ENCODE measurements around the gene PPP2R5D. TPM values are rescaled to one million over a fixed set of nuclear protein-coding genes. Genes with fewer than 3 reads are reported as not detected.

The PPP2R5D gene
- total and polyA plus RNA-seq, 12 donors = 23.9 to 47.1 (median 31.8) TPM

GRCh38 chr6:42973926-42974325 lies 10.4 kb upstream of the PPP2R5D start:
- ATAC-seq = no peak
- Histone ChIP-seq H3K4me3 (no peak overlapping the region), H3K36me3 (peaks cover 0 to 41% (median 8%) of the 10 kb centered on the region in 9 donors), H3K9me3 (no peaks in the 10 kb centered on the region), H3K4me1 (peaks cover 3 to 35% (median 21%) of the 10 kb centered on the region in 9 donors), H3K27me3 (no peaks in the 10 kb centered on the region), H3K27ac (no peak overlapping the region)
- no peak for DNase-seq
- 90 to 92% methylated on average over 3 of the region's 3 CpGs for WGBS, 2 donors
- intact Hi-C loops (cut with DNase I) = loop anchor here in 2 of 10 donors (5.0 to 10.0 kb wide), 2 partner anchors 42 to 69 kb away; no protein-coding TSS in a partner anchor
- TF ChIP-seq CTCF (IDR thresholded peaks at IDR 0.05) = no peak

- TF ChIP-seq CTCF (IDR thresholded peaks at IDR 0.05) = no peak
- peaks cover 0 to 30% (median 0%) of the 10 kb centered on the region in 9 donors for H3K36me3 ChIP-seq
- intact Hi-C loops (cut with DNase I) = loop anchor here in 3 of 10 donors (5.0 to 10.0 kb wide), 3 partner anchors 42 to 70 kb away; no protein-coding TSS in a partner anchor
- H3K27ac ChIP-seq = no peak overlapping the region
- no peak for DNase-seq
- no peak for ATAC-seq
- peaks cover 3 to 43% (median 27%) of the 10 kb centered on the region in 9 donors for H3K4me1 ChIP-seq
- no peaks in the 10 kb centered on the region for H3K9me3 ChIP-seq
- 78 to 82% methylated on average over 5 of the region's 5 CpGs for WGBS, 2 donors
- no peak overlapping the region for H3K4me3 ChIP-seq
- no peaks in the 10 kb centered on the region for H3K27me3 ChIP-seq
Observed at GRCh38 chr6:42974919-42975505, 9.4 kb upstream of the PPP2R5D start.

- WGBS, 2 donors = 1% methylated on average over 28 of the region's 28 CpGs
- DNase-seq (peak in 1 of 2 donors; percentile 33), ATAC-seq (peak in 6 of 8 donors; percentile 11 to 51 (median 32))
- TF ChIP-seq CTCF (IDR thresholded peaks at IDR 0.05) = no peak
- peak overlapping the region; percentile 81 to 97 (median 92) for H3K27ac ChIP-seq
- no peaks in the 10 kb centered on the region for H3K27me3 ChIP-seq
- intact Hi-C loops (cut with DNase I) = loop anchor here in 3 of 10 donors (2.0 to 10.0 kb wide), 4 partner anchors 39 to 80 kb away; partner anchors contain the start of genes KLC4 (in 1 of the 3) and MRPL2 (in 1 of the 3)
- H3K9me3 ChIP-seq = no peaks in the 10 kb centered on the region
- peak overlapping the region; percentile 72 to 98 (median 90) for H3K4me3 ChIP-seq
- H3K4me1 ChIP-seq = peaks cover 3 to 49% (median 24%) of the 10 kb centered on the region in 9 donors
- H3K36me3 ChIP-seq = peaks cover 0 to 16% (median 0%) of the 10 kb centered on the region in 9 donors
Observed at GRCh38 chr6:42978487-42978838, 5.9 kb upstream of the PPP2R5D start.

- WGBS, 2 donors = 0 to 1% methylated on average over 59 of the region's 59 CpGs
- peaks cover 7 to 54% (median 27%) of the 10 kb centered on the region in 9 donors for H3K4me1 ChIP-seq
- peak within 1 kb of the TSS; percentile 81 to 97 (median 92) for H3K27ac ChIP-seq
Observed at GRCh38 chr6:42978839-42979522, 5.4 kb upstream of the PPP2R5D start, which contains the start of gene PEX6. Gene PEX6, minus strand, starts transcription at chr6:42979181. Its CDS starts 31 bp downstream, at chr6:42979150.

More at GRCh38 chr6:42978839-42979522, 5.4 kb upstream of the PPP2R5D start, which contains the start of gene PEX6:
- peak within 1 kb of the TSS; percentile 72 to 98 (median 90) for H3K4me3 ChIP-seq
- H3K27me3 ChIP-seq = no peaks in the 10 kb centered on the region
- ATAC-seq (peak; percentile 93 to 97 (median 96)), DNase-seq (peak; percentile 92 to 93)
- intact Hi-C loops (cut with DNase I) = loop anchor here in 3 of 10 donors (2.0 to 10.0 kb wide), 4 partner anchors 38 to 80 kb away; partner anchors contain the start of genes KLC4 (in 1 of the 3) and MRPL2 (in 1 of the 3)
- no peak for TF ChIP-seq CTCF (IDR thresholded peaks at IDR 0.05)
- peaks cover 0 to 11% (median 0%) of the 10 kb centered on the region in 9 donors for H3K36me3 ChIP-seq
- H3K9me3 ChIP-seq = no peaks in the 10 kb centered on the region

Measured in heart right ventricle (tissue), 16 donors.